ENCODE results near the gene CSF2. TPM values are rescaled to one million over a fixed set of nuclear protein-coding genes. Genes with fewer than 3 reads are reported as not detected.

Gene CSF2
- total RNA-seq, 2 experiments from 2014 or later: not detected

- TF ChIP-seq CTCF (IDR thresholded peaks at IDR 0.05): no peak
- H3K36me3 ChIP-seq (ENCODE audit: insufficient read depth, low read length): no peaks in the 10 kb centered on the region
- POLR2A ChIA-PET: no interaction called here
- peaks cover 47% of the 10 kb centered on the region for H3K4me1 Mint-ChIP-seq (ENCODE audit: low read depth)
- no peaks in the 10 kb centered on the region for H3K36me3 Mint-ChIP-seq (ENCODE audit: low read depth)
- H3K9me3 ChIP-seq (ENCODE audit: control insufficient read depth in 1 of 2, insufficient read depth in 1 of 2, low read length in 2 of 2): no peaks in the 10 kb centered on the region
- no peak overlapping the region for H3K4me3 Mint-ChIP-seq
- H3K27me3 Mint-ChIP-seq: no peaks in the 10 kb centered on the region
- H3K27me3 ChIP-seq (ENCODE audit: control insufficient read depth in 1 of 2, insufficient read depth in 2 of 2, low read length in 2 of 2): no peaks in the 10 kb centered on the region
- peak overlapping the region; percentile 54 for H3K27ac Mint-ChIP-seq
- H3K27ac ChIP-seq (ENCODE audit: low read depth in 1 of 2, low read length in 2 of 2): no peak overlapping the region
- intact Hi-C loops (cut with DNase I, micrococcal nuclease): no loop called here
- peaks cover 49% of the 10 kb centered on the region for H3K4me1 ChIP-seq (ENCODE audit: insufficient read depth, low read length)
- CTCF ChIA-PET: no interaction called here
- no peaks in the 10 kb centered on the region for H3K9me3 Mint-ChIP-seq
- DNase-seq (no peak), ATAC-seq (ENCODE audit: poor library complexity) (no peak)
- no peak overlapping the region for H3K4me3 ChIP-seq (ENCODE audit: low read length)
Observed at GRCh38 chr5:132109494-132110053, 36.0 kb downstream of the CSF2 start.

GRCh38 chr5:132110195-132110594 is 36.6 kb downstream of the CSF2 start:
- H3K4me1 ChIP-seq (ENCODE audit: insufficient read depth, low read length): peaks cover 44% of the 10 kb centered on the region
- no peaks in the 10 kb centered on the region for H3K36me3 ChIP-seq (ENCODE audit: insufficient read depth, low read length)
- DNase-seq: no peak
- TF ChIP-seq CTCF (IDR thresholded peaks at IDR 0.05): no peak
- Mint-ChIP-seq H3K4me3 (no peak overlapping the region), H3K27me3 (no peaks in the 10 kb centered on the region), H3K36me3 (ENCODE audit: low read depth) (no peaks in the 10 kb centered on the region), H3K9me3 (no peaks in the 10 kb centered on the region), H3K4me1 (ENCODE audit: low read depth) (peaks cover 47% of the 10 kb centered on the region), H3K27ac (peak overlapping the region; percentile 52)
- POLR2A ChIA-PET: no interaction called here
- no peaks in the 10 kb centered on the region for H3K9me3 ChIP-seq (ENCODE audit: control insufficient read depth in 1 of 2, insufficient read depth in 1 of 2, low read length in 2 of 2)
- ATAC-seq (ENCODE audit: poor library complexity): no peak
- no peak overlapping the region for H3K4me3 ChIP-seq (ENCODE audit: low read length)
- CTCF ChIA-PET: no interaction called here
- no peaks in the 10 kb centered on the region for H3K27me3 ChIP-seq (ENCODE audit: control insufficient read depth in 1 of 2, insufficient read depth in 2 of 2, low read length in 2 of 2)
- intact Hi-C loops (cut with DNase I, micrococcal nuclease): no loop called here
- no peak overlapping the region for H3K27ac ChIP-seq (ENCODE audit: low read depth in 1 of 2, low read length in 2 of 2)

GRCh38 chr5:132110930-132111329 is 37.3 kb downstream of the CSF2 start:
- H3K36me3 ChIP-seq (ENCODE audit: insufficient read depth, low read length): no peaks in the 10 kb centered on the region
- ChIA-PET CTCF (no interaction called here), POLR2A (no interaction called here)
- DNase-seq (peak in 1 of 14 experiments; percentile 42), ATAC-seq (ENCODE audit: poor library complexity) (no peak)
- Mint-ChIP-seq H3K4me3 (no peak overlapping the region), H3K27me3 (no peaks in the 10 kb centered on the region), H3K27ac (no peak overlapping the region), H3K4me1 (ENCODE audit: low read depth) (peaks cover 47% of the 10 kb centered on the region), H3K36me3 (ENCODE audit: low read depth) (no peaks in the 10 kb centered on the region), H3K9me3 (no peaks in the 10 kb centered on the region)
- no peaks in the 10 kb centered on the region for H3K27me3 ChIP-seq (ENCODE audit: control insufficient read depth in 1 of 2, insufficient read depth in 2 of 2, low read length in 2 of 2)
- no peak overlapping the region for H3K27ac ChIP-seq (ENCODE audit: low read depth in 1 of 2, low read length in 2 of 2)
- no peak for TF ChIP-seq CTCF (IDR thresholded peaks at IDR 0.05)
- H3K4me1 ChIP-seq (ENCODE audit: insufficient read depth, low read length): peaks cover 36% of the 10 kb centered on the region
- no peak overlapping the region for H3K4me3 ChIP-seq (ENCODE audit: low read length)
- intact Hi-C loops (cut with DNase I, micrococcal nuclease): no loop called here
- H3K9me3 ChIP-seq (ENCODE audit: control insufficient read depth in 1 of 2, insufficient read depth in 1 of 2, low read length in 2 of 2): no peaks in the 10 kb centered on the region

All from CD4-positive, alpha-beta T cell (primary cell).